Astrocyte of the hippocampus (primary cell): ENCODE measurements around the gene DHRS4.
"Not testable (repeated sequence)": the region's sequence is repeated elsewhere in the genome, so short reads cannot be mapped to it uniquely, and the experiment has no call there.

Source experiments
- DNase-seq: peaks from one replicate; pipeline ENCODE4 v3.0.0; 2011; ENCODE audit warnings: low read depth, low spot score

The DHRS4 gene

DNA sequence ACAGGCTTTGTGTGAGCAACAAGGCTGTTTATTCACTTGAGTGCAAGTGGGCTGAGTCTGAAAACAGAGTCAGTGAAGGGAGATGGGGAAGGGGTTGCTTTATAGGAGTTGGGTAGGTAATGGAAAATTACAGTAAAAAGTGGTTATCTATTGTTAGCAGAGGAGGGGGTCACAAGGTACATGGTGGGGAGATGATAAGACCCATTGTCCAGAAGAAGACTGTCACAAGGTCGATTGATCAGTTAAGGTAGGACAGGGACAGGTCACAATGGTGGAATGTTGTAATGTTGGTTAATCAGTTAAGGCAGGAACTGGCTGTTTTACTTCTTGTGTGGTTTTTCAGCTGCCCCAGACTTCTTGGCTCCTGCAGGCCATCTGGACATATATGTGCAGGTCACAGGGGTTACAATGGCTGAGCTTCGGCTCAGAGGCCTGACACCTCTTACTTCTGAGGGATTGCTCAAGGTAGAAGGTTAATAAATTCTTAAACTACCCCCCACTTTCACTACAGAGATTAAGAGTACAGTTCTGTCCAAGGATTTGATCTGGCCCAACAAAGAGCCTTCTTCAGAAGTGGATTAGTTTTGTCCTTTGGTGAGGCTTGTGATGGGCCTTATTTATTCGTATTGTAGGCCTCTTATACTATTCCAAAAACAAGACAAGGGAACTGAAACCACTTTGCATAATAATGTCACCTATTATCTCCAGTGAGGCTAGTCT is 13.8 kb upstream of the DHRS4 start:
- no peak for DNase-seq

DNA sequence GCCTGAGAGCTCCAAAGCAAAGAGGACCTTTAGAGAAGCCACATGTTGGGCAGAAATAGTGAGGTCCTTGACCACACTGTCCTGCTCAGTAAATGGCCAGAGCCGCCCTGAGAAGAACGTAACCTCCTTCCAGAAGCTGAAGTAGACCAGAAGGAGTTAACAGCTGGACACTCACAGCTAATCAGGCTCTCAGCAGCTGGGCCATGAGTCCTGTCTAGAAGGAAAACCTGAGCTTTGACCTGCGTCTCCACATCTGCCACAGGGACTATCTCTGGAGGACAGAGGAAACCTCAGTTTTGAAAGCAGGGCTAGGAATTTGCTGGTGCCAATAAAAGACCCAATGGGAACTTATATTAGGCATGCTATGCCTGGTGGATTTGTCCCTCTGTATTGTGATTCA is 12.3 kb upstream of the DHRS4 start:
- no peak for DNase-seq

DNA sequence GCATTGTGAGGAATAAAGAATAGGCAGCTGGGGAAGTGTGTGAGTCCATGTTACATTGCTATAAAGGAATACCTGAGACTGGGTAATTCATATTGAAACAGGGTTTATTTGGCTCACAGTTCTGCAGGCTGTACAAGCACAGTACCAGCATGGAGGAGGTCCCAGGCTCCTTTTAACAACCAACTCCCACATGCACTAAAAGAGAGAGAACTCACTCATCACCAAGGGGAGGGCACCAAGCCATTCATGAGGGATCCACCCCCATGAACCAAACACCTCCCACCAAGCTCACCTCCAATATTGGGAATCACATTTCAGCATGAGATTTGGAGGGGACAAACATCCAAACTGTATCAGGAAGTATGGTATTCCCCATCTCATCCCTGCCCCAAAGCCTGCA is 11.9 kb upstream of the DHRS4 start:
- DNase-seq = no peak

- no peak for DNase-seq
Observed at GRCh38 chr14:23942587-23942986, 11.0 kb upstream of the DHRS4 start.

DNA sequence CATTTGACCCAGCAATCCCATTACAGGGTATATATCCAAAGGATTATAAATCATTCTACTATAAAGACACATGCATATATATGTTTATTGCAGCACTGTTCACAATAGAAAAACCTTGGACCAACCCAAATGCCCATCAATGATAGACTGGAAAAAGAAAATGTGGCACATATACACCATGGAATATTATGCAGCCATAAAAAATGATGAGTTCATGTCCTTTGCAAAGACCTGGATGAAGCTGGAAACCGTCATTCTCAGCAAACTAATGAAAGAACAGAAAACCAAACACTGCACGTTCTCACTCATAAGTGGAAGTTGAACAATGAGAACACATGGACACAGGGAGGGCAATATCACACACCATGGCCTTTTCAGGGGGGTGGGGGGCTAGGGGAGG is 4.5 kb upstream of the DHRS4 start:
- DNase-seq = not testable (repeated sequence)

- DNase-seq = no peak
Observed at GRCh38 chr14:23950411-23951135, 3.0 kb upstream of the DHRS4 start.

GRCh38 chr14:23951136-23951466 is 2.5 kb upstream of the DHRS4 start:
- not testable (repeated sequence) for DNase-seq

GRCh38 chr14:23951590-23952201 is 1.9 kb upstream of the DHRS4 start:
- no peak for DNase-seq

DNA sequence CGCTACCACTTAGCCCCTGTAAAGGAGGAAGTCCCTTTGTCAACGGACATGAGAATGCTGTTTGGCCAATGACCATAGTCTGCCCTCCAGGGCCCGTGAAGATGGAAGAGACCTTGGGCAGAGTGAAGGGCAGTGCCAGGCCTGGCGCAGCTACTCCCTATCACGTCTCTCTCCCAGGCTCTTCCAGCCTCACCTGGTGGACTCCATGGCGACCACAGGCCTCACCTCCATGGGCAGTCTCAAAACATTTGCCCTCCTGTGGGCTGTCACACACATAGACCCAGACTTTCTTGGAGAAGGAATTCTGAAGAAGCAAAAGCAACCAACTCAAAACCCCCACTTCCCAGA is 480 bp upstream of the DHRS4 start:
- not testable (repeated sequence) for DNase-seq

DNA sequence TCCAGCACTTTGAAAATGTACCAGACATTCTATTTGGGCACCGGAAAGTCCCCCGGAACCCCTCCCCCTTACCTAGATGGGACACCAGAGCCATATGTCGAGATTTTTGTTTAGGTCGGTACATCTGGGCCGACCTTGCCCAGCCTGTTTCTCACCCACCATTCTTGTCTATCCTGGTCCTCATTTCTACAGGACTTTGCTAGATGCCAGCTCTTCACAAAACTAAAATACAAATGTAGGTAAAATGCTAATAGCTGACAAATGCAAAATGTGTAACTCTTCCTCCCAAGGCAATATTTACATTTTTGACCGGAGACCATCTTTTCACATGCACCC is 677 bp downstream of the DHRS4 start:
- DNase-seq = not testable (repeated sequence)

DNA sequence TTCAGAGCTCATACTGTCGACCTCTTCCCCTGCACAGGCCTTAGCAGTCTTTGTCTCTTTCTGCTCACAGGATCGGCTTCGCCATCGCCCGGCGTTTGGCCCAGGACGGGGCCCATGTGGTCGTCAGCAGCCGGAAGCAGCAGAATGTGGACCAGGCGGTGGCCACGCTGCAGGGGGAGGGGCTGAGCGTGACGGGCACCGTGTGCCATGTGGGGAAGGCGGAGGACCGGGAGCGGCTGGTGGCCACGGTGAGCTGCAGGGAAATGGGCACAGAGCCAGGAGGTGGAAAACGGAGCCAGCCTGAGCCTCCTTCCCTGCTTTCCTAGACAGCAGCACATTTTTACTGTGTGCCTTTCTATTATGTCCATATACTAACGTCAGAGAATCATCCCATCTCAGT is 1.4 kb downstream of the DHRS4 start:
- not testable (repeated sequence) for DNase-seq

GRCh38 chr14:23955811-23956210 is 2.2 kb downstream of the DHRS4 start:
- DNase-seq = not testable (repeated sequence)

DNA sequence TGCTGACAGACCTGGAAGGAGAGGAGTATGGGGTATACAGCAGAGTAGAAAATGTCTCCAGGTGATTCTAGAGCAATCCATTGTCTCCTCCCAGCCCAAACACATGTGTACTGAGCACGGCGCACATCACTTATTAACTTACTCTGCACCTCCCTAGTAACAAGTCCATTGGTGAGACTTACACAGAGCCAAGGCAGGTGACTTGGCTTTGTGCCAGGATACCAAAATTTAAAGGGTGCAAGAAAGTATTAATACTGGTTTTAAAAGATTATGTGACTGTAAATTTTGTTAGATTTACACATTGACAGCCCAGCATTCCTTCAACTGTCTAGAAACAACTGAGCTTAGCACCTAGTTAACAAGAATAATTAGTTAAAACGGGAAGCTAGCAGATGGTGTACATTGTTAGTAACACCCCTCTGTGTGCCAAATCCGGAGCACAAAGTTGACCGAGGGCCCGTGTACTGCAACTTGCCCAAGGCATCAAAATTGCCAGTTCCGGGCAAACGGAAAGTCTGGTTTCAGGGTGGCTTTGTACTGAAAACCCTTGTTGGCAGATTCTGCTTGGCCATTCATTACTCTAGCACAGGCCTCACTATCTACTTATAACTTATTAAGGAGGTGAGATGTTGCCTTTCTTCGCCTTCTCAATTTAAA is 4.5 kb downstream of the DHRS4 start:
- DNase-seq = not testable (repeated sequence)

DNA sequence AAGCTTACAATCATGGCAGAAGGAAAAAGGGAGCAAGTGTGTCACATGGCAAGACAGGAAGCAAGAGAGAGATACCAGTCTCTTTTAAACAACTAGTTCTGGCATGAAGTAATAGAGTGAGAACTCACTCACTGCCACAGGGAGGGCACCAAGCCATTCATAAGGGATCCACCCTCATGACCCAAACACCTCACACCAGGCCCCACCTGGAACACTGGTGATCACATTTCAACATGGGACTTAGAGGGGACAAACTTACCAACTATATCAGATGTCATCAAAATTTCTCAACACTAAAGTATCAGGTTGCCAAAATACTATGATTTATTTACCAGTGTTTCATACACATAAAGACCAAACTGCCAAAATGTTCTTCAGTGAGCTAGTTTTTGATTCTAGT is 7.3 kb downstream of the DHRS4 start:
- not testable (repeated sequence) for DNase-seq

DNA sequence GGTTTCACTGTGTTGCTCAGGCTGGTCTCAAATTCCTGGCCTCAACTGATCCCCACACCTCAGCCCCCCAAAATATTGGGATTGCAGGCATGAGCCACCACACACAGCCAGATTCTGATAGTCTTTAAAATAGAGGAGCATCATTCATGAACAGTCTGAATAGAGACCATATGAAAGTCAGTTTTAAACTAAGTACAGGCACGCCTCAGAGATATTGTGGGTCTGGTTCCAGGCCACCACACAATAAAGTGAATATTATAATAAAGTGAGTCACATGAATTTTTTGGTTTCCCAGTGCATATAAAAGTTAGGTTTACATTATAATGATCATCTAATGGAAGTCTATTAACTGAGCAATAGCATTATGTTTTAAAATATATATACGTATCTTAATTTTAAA is 8.1 kb downstream of the DHRS4 start:
- not testable (repeated sequence) for DNase-seq

GRCh38 chr14:23969130-23969480 is 15.5 kb downstream of the DHRS4 start:
- not testable (repeated sequence) for DNase-seq

- DNase-seq = peak; percentile 15
Observed at GRCh38 chr14:23969481-23970282, 16.1 kb downstream of the DHRS4 start.

DNA sequence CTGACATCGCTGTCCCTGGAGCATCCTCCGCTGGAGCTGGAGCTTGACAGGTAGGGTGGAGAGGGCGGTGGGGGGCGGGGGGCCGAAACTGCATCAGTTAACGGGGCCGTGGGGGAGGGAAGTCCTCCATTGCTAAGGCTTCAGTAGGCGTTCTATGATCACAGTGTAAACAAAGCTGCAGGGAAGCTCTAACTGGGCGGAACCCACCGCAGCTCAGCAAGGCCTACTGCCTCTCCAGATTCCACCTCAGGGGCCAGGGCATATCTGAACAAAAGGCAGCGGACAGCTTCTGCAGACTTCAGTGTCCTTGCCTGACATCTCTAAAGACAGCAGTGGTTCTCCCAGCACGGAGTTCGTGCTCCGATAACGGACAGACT is 16.7 kb downstream of the DHRS4 start:
- not testable (repeated sequence) for DNase-seq

DNA sequence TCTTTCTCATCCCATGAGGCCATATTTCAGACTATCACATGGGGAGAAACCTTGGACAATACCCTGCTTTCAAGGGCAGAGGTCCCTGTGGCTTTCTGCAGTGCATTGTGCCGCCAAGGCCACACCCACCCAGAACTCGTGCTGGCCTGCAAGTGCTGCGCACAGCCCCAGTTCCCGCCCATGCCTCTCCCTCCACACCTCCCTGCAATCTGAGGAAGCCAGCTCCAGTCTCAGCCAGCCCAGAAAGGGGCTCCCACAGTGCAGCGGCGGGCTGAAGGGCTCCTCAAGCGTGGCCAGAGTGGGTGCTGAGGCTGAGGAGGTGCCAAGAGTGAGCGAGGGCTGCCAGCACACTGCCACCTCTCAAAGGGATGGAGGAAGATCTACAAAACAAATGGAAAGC is 19.6 kb downstream of the DHRS4 start:
- not testable (repeated sequence) for DNase-seq

DNA sequence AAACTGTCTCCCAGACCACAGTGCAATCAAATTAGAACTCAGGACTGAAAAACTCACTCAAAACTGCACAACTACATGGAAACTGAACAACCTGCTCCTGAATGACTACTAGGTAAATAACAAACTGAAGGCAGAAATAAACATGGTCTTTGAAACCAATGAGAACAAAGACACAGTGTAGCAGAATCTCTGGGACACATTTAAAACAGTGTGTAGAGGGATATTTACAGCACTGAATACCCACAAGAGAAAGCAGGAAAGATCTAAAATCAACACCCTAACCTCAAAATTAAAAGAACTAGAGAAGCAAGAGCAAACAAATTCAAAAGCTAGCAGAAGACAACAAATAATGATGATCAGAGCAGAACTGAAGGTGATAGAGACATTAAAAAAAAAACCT is 20.5 kb downstream of the DHRS4 start:
- not testable (repeated sequence) for DNase-seq

GRCh38 chr14:23977208-23977607 is 23.6 kb downstream of the DHRS4 start:
- DNase-seq = not testable (repeated sequence)
